Raji (cell line): ENCODE measurements around the gene DOCK2.

Experiments
- POLR2A ChIP-seq: IDR thresholded peaks from 2 replicates; pipeline ENCODE4 v1.6.1; 2011; ENCODE audit warnings: low read depth, low read length, control low read depth; ENCODE audit not compliant: insufficient read depth

The DOCK2 gene

DNA sequence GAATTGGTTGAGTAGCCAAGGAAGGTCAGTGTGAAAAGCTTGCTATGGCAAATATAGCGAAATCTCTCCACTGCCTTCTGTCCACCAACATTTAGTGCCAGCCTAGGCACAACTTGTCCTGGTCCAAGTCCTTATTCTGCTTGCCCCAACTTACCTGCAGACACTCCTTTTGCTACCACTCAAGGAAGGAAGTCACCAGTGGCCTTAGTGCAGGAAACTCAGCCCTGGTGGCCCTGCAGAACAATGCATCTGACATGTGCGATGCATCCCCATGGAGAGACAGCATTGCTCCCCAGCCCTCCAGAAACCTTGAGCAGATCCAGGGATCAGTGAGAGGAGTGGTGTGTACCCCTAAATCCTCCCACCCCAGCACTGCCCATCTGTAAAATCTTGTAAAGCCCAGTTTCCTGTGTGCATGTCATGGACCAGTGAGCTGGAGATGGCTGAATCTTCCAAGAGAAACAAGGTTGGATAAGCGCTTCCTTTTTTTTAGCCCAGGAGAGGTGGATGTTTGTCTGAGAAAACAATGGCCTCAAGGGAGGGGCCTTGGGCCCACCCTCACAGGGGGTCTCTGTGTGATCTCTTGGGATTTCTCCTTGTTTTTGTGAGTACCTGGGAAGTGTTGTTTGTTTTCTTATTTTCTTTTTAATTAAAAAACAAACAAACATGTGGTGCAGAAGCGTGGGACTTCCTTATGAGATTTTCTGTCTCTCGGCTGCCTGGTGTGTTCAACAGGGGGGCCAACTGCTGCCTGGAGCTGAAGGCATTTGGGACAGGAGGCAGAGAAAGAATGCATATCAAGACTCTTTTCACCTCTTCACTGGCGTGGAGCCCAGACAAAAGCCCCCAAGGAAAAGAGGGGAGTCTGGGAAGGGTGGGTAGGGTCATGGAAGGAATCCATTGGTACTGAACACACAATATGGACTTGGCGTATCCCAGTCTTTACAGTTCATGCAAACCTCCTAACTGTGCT lies 472.3 kb downstream of the DOCK2 start:
- no peak for TF ChIP-seq POLR2A

GRCh38 chr5:170110403-170111087 lies 473.5 kb downstream of the DOCK2 start:
- TF ChIP-seq POLR2A, result no peak

DNA sequence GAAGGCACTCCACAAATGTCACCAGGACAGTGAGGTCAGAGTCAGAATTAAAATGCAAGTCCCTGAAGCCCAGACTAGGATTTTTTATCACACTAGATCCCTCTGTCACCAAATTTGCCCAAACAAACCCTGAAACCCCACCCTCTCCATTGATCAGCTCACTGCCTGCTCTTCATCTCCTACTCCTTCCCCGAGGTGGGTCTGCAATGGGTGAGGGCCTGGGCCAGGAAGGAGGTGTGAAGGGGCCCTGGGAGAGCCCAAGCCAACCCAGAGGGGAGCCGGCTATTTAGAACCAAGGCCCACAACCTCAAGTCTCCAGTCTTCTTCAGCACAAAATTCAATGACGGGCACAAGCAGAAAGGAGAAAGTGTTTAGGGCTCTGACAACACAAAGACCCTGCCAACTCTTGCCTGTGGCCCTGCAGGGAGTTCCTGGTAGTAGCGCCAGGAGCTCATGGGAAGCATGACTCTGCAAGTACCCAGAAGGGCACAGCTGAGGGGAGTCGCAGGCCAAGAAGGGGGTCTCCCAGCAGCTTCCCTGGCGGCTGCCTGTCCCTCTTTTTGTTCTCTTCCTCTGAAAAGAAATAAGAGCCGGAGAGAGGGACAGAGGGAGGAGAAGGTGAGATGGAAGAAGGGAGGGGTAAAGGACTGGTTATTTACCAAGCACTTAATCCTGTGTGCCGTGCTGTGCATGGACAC lies 474.2 kb downstream of the DOCK2 start:
- no peak for TF ChIP-seq POLR2A

GRCh38 chr5:170112876-170113521 lies 475.9 kb downstream of the DOCK2 start:
- no peak for TF ChIP-seq POLR2A

GRCh38 chr5:170113522-170113900 lies 476.4 kb downstream of the DOCK2 start:
- TF ChIP-seq POLR2A, result no peak

DNA sequence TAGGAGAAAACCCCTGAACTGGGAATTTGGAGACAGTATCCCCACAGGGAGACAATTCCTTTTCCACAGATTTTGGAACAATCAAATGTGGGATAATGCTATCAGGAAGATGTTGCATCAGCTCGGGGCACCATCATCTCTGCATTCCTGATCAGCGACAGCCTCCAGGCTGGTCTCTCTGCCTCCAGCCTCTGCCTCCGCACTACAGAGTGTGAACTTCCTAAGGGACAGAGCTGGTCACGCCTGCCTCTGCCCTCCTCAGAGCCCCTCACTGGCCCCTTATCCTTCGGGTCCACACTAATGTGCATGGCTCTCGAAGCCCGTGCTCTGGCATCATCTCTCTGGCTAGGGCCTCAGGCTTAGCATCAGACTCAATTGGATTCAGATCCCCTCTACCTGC lies 477.2 kb downstream of the DOCK2 start:
- TF ChIP-seq POLR2A, result no peak

GRCh38 chr5:170115925-170116324 lies 478.9 kb downstream of the DOCK2 start:
- no peak for TF ChIP-seq POLR2A

GRCh38 chr5:170117736-170118135 lies 480.7 kb downstream of the DOCK2 start:
- no peak for TF ChIP-seq POLR2A

- TF ChIP-seq POLR2A, result no peak
Measured at GRCh38 chr5:170120576-170120975, 483.5 kb downstream of the DOCK2 start.

- no peak for TF ChIP-seq POLR2A
Measured at GRCh38 chr5:170121321-170121720, 484.2 kb downstream of the DOCK2 start.

DNA sequence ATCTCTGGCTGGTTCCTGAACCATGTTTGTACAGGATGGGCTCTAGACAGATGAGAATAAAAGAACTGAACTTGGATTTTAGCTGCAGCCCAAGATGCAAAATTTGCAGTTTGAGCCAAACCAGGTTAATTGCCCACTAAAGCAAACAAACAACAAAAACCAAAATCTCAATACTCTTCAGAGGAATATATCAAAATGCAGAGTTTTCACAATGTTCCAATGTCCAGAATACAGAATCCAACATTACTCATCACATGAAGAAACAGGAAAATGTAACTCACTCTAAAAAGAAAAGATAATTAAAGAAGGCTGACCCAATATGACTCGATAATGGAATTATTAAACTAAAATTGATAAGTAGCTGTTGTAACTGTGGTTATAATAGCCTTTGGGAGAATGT lies 489.0 kb downstream of the DOCK2 start:
- no peak for TF ChIP-seq POLR2A

DNA sequence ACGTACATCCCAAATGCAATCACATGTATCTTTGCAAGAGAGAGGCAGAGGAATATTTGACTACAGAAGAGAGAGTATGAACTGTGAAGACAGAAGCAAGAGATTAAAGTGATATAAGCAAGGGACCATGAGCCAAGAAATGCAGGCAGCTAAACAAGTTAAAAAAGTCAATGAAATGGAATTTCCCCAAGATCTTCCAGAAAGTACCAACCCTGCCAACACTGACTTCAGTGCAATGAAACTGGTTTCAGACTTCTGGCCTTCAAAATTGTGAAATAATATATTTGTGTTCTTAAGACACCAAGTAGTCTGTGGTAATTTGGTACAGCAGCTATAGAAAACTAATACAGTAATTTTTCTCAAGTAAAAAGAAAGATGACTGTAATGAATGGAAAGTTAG lies 489.6 kb downstream of the DOCK2 start:
- no peak for TF ChIP-seq POLR2A

GRCh38 chr5:170131235-170131634 lies 494.2 kb downstream of the DOCK2 start:
- no peak for TF ChIP-seq POLR2A

GRCh38 chr5:170132269-170132975 lies 495.3 kb downstream of the DOCK2 start:
- TF ChIP-seq POLR2A, result no peak
